Skin epidermis (tissue), 12 donors: ENCODE results near the gene ERC2.

ENCODE experiments used
- H3K27ac ChIP-seq, 21 experiments: fragments of 200-600 bp; sonication (generic) in 11 of 21; one replicate each; pipeline ENCODE4 v1.5.0; 2020; ENCODE audit warnings: mild to moderate bottlenecking in 3 of 21, inconsistent platforms in 2 of 21, moderate library complexity in 2 of 21
- H3K4me3 ChIP-seq, 7 experiments: fragments of 200-600 bp; sonication (generic) in 2 of 7; one replicate each; pipeline ENCODE4 v1.5.0; 2020; ENCODE audit warnings: inconsistent platforms in 2 of 7, mild to moderate bottlenecking in 2 of 7, moderate library complexity in 1 of 7

Gene ERC2

GRCh38 chr3:56144805-56145204 lies 323.5 kb downstream of the ERC2 start:
- Histone ChIP-seq H3K4me3 (no peak overlapping the region), H3K27ac (no peak overlapping the region)

GRCh38 chr3:56137415-56137814 lies 330.9 kb downstream of the ERC2 start:
- no peak overlapping the region for H3K27ac ChIP-seq
- no peak overlapping the region for H3K4me3 ChIP-seq

DNA sequence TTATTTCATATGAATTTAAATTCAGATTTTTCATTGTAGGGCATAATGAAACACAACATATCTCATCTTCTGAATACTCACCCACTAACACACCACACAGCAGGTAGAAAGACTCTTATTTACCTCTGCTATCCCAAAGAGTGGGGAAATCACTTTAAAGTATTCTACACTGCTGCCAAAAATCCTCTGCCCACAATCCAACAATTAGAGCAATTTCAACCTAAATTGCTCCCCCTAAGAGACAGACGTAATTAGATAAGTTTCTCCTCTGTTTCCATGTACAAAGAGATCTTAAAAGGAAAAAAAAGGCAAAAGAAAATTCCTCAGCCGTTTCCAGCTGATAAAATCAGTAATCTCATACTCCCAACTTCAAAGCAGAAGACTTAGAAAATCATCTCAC lies 331.8 kb downstream of the ERC2 start:
- H3K27ac ChIP-seq: no peak overlapping the region

GRCh38 chr3:56135941-56136340 lies 332.3 kb downstream of the ERC2 start:
- Histone ChIP-seq H3K4me3 (no peak overlapping the region), H3K27ac (no peak overlapping the region)

More for the DNA sequence above, 331.8 kb downstream of the ERC2 start:
- no peak overlapping the region for H3K4me3 ChIP-seq

GRCh38 chr3:56133423-56133822 lies 334.8 kb downstream of the ERC2 start:
- H3K27ac ChIP-seq: no peak overlapping the region

GRCh38 chr3:56132762-56133161 lies 335.5 kb downstream of the ERC2 start:
- H3K27ac ChIP-seq: no peak overlapping the region
- no peak overlapping the region for H3K4me3 ChIP-seq

More at GRCh38 chr3:56133423-56133822, 334.8 kb downstream of the ERC2 start:
- H3K4me3 ChIP-seq: no peak overlapping the region

GRCh38 chr3:56131974-56132590 lies 336.2 kb downstream of the ERC2 start:
- Histone ChIP-seq H3K4me3 (no peak overlapping the region), H3K27ac (no peak overlapping the region)

DNA sequence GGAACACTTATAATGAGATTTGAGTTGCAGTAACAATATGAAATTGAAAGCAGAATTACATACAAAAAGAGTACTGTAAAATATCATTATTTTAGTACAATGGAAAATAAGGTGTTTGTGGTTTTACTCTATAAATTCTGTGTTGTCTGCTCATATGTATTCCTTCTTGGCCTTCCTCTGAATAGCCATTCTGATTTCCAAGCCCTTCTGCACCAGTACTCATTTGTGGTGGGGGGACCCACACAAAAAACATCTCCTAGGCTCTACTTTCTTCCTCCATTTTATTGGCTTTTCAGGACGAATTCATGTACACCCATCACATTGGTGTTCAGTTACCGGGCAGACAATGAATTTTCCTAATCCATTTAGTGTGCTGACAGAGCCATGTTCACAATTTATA lies 338.2 kb downstream of the ERC2 start:
- no peak overlapping the region for H3K27ac ChIP-seq

GRCh38 chr3:56126632-56127031 lies 341.6 kb downstream of the ERC2 start:
- no peak overlapping the region for H3K27ac ChIP-seq
- no peak overlapping the region for H3K4me3 ChIP-seq

More for the DNA sequence above, 338.2 kb downstream of the ERC2 start:
- no peak overlapping the region for H3K4me3 ChIP-seq

- Histone ChIP-seq H3K4me3 (no peak overlapping the region), H3K27ac (no peak overlapping the region)
Measured at GRCh38 chr3:56125358-56126005, 342.8 kb downstream of the ERC2 start.

- Histone ChIP-seq H3K4me3 (no peak overlapping the region), H3K27ac (no peak overlapping the region)
Measured at GRCh38 chr3:56124546-56124945, 343.7 kb downstream of the ERC2 start.

GRCh38 chr3:56123487-56123886 lies 344.8 kb downstream of the ERC2 start:
- no peak overlapping the region for H3K27ac ChIP-seq
- H3K4me3 ChIP-seq: no peak overlapping the region

DNA sequence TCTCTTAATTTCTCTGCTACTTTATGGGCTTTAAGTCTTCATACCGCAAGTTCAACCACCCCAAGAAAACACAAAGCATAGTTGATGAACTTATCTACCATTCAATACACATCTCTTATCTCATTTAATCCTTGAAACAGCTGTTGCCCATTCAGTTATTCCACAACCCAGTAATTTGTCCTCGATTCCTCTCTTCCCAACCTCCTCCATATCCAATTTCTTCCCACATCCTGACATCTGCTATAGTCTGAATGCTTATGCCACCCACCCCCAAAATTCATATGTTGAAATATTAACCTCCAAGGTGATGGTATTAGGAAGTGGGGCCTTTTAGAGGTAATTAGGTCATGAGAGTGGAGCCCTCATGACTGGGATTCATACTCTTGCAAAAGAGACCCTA lies 345.4 kb downstream of the ERC2 start:
- H3K4me3 ChIP-seq: no peak overlapping the region
- H3K27ac ChIP-seq: no peak overlapping the region

GRCh38 chr3:56121716-56122115 lies 346.6 kb downstream of the ERC2 start:
- Histone ChIP-seq H3K4me3 (no peak overlapping the region), H3K27ac (no peak overlapping the region)

- Histone ChIP-seq H3K27ac (peak overlapping the region in 1 of 21 experiments; percentile 31), H3K4me3 (no peak overlapping the region)
Measured at GRCh38 chr3:56119575-56120349, 348.5 kb downstream of the ERC2 start.

DNA sequence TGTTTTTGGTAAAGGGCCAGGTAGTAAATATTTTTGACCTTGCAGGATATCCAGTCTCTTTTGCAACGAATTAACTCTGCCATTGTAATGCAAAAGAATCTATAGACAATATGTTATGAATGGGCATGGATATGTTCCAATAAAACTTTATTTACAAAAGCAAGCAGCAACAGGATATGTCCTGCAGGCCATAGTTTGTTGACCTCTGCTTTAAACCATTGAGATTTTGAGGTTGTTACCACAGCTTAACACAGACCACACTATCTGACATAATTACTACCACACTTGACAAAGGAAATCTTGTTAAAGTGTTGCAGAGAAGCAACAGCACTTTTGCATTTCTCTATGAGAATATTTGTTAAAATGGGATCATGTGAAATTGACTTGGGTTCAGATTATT lies 349.3 kb downstream of the ERC2 start:
- Histone ChIP-seq H3K27ac (no peak overlapping the region), H3K4me3 (no peak overlapping the region)

GRCh38 chr3:56115698-56116097 lies 352.6 kb downstream of the ERC2 start:
- H3K27ac ChIP-seq: no peak overlapping the region
- H3K4me3 ChIP-seq: no peak overlapping the region

DNA sequence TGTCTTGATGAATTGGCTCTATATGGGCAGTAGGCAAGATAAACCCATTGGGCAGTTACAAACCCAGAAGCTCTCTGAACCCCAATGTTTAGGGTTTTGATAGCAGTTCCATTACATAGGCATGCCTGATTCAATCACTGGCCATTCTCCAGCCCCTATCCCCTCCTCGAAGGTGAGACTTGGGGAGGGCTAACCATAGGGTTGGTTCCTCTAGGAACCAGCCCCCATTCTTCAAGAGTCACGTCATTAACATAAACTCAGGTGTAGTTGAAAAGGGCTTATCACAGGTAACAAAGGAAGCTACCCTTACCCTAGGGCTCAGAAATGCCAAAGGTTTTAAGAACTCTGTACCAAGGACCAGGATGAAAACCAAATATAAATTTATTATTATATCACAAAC lies 353.1 kb downstream of the ERC2 start:
- no peak overlapping the region for H3K4me3 ChIP-seq
- H3K27ac ChIP-seq: no peak overlapping the region

DNA sequence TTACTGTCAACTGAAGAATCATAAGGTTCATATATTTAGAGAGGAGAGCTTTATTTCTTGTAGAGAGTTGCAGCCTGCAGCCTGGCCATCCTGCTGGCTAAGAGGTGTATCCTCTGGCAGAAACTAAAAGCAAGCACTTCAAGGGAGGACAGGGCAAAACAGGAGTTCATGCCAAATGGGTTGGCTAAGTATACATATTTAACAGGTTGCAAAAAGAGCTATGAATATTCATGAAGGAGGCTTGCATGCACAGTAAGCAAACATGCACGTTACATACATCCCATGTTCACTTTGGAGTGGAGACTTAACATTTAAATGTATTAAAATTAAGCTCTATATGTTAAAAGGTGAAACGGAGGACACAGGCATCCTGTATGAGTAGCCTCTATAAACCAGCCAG lies 354.4 kb downstream of the ERC2 start:
- Histone ChIP-seq H3K4me3 (no peak overlapping the region), H3K27ac (no peak overlapping the region)

- Histone ChIP-seq H3K4me3 (no peak overlapping the region), H3K27ac (no peak overlapping the region)
Measured at GRCh38 chr3:56113231-56113630, 355.0 kb downstream of the ERC2 start.
